IMR-90 (cell line): Measurements from ENCODE around the gene SLC26A4.

Experiments
- BHLHE40 ChIP-seq: fragments of 150-350 bp; IDR thresholded peaks from 2 replicates; pipeline ENCODE4 v1.6.1; 2016; ENCODE audit warnings: mild to moderate bottlenecking, low read depth, low read length
- CEBPB ChIP-seq: IDR thresholded peaks from 2 replicates; pipeline ENCODE4 v1.6.1; 2012; ENCODE audit warnings: low read depth, low read length, improper control_type of control experiment
- ELK1 ChIP-seq: fragments of 150-350 bp; IDR thresholded peaks from 2 replicates; pipeline ENCODE4 v1.6.1; 2016; ENCODE audit warnings: low read depth, mild to moderate bottlenecking, low read length, moderate library complexity, borderline replicate concordance
- MAZ ChIP-seq: IDR thresholded peaks from 2 replicates; pipeline ENCODE4 v1.6.1; 2012; ENCODE audit warnings: low read depth, mild to moderate bottlenecking, low read length, improper control_type of control experiment, moderate library complexity, borderline replicate concordance
- POLR2A ChIP-seq: IDR thresholded peaks from 2 replicates; pipeline ENCODE4 v1.6.1; 2012; ENCODE audit warnings: mild to moderate bottlenecking, low read depth, low read length
- USF2 ChIP-seq: fragments of 150-350 bp; IDR thresholded peaks from 2 replicates; pipeline ENCODE4 v1.6.1; 2017; ENCODE audit warnings: mild to moderate bottlenecking, antibody characterized with exemption, low read length, low read depth
- TF ChIP-seq, protein P1 (sequence below): conservative IDR thresholded peaks from 2 replicates; pipeline ENCODE4 v1.5.1; 2012; ENCODE audit warnings: mild to moderate bottlenecking, low read depth, low read length, improper control_type of control experiment

- TF ChIP-seq POLR2A (no peak), USF2 (no peak), ELK1 (no peak), CEBPB (no peak), BHLHE40 (no peak), MAZ (no peak)
- TF ChIP-seq, protein P1, sequence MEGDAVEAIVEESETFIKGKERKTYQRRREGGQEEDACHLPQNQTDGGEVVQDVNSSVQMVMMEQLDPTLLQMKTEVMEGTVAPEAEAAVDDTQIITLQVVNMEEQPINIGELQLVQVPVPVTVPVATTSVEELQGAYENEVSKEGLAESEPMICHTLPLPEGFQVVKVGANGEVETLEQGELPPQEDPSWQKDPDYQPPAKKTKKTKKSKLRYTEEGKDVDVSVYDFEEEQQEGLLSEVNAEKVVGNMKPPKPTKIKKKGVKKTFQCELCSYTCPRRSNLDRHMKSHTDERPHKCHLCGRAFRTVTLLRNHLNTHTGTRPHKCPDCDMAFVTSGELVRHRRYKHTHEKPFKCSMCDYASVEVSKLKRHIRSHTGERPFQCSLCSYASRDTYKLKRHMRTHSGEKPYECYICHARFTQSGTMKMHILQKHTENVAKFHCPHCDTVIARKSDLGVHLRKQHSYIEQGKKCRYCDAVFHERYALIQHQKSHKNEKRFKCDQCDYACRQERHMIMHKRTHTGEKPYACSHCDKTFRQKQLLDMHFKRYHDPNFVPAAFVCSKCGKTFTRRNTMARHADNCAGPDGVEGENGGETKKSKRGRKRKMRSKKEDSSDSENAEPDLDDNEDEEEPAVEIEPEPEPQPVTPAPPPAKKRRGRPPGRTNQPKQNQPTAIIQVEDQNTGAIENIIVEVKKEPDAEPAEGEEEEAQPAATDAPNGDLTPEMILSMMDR: no peak
Measured at GRCh38 chr7:107712025-107712424, 51.4 kb downstream of the SLC26A4 start.
